Neural crest cell (in vitro differentiated cells): ENCODE results near the gene WNT7A. TPM values are rescaled to one million over a fixed set of nuclear protein-coding genes. Genes with fewer than 3 reads are reported as not detected.

Experiments
- DNase-seq: peaks from one replicate; pipeline ENCODE4 v3.0.0; 2021; ENCODE audit warnings: low read depth, mixed read lengths, low spot score
- H3K27ac Mint-ChIP-seq: one replicate; pipeline ENCODE4 v1.8.0; 2021; ENCODE audit warnings: mild to moderate bottlenecking, mixed read lengths; ENCODE audit not compliant: unreplicated experiment
- H3K27me3 Mint-ChIP-seq: 2 replicates; pipeline ENCODE4 v1.8.0; 2021; ENCODE audit warnings: low read depth, mild to moderate bottlenecking, mixed read lengths
- H3K36me3 Mint-ChIP-seq: 2 replicates; pipeline ENCODE4 v1.8.0; 2021; ENCODE audit warnings: low read depth, mild to moderate bottlenecking, mixed read lengths
- H3K4me1 Mint-ChIP-seq: 2 replicates; pipeline ENCODE4 v1.8.0; 2021; ENCODE audit warnings: mixed read lengths
- H3K4me3 Mint-ChIP-seq: one replicate; pipeline ENCODE4 v1.8.0; 2021; ENCODE audit warnings: mild to moderate bottlenecking, mixed read lengths
- H3K9me3 Mint-ChIP-seq: 2 replicates; pipeline ENCODE4 v1.8.0; 2021; ENCODE audit warnings: mixed read lengths
- CTCF ChIP-seq: fragments of 200-600 bp; sonication (generic); conservative IDR thresholded peaks from 2 replicates; pipeline ENCODE4 v1.5.0; 2021; ENCODE audit warnings: antibody characterized with exemption, mild to moderate bottlenecking
- total RNA-seq: library from RNA; stranded (reverse); gene quantifications from 2 replicates; pipeline ENCODE4 v1.2.1, GENCODE V29; 2021

The WNT7A gene
- total RNA-seq, 1 donor from 2014 or later: 9.8 TPM

- H3K27me3 Mint-ChIP-seq: no peaks in the 10 kb centered on the region
- no peak for TF ChIP-seq CTCF
- H3K9me3 Mint-ChIP-seq: no peaks in the 10 kb centered on the region
- H3K4me3 Mint-ChIP-seq: no peak overlapping the region
- H3K27ac Mint-ChIP-seq: no peak overlapping the region
- H3K4me1 Mint-ChIP-seq: peaks cover 37% of the 10 kb centered on the region
- peaks cover 13% of the 10 kb centered on the region for H3K36me3 Mint-ChIP-seq
- no peak for DNase-seq
Measured at GRCh38 chr3:13822042-13822441, 57.8 kb downstream of the WNT7A start.

GRCh38 chr3:13821126-13821525, 58.7 kb downstream of the WNT7A start:
- DNase-seq: no peak
- Mint-ChIP-seq H3K27me3 (no peaks in the 10 kb centered on the region), H3K36me3 (peaks cover 21% of the 10 kb centered on the region), H3K9me3 (peaks cover 4% of the 10 kb centered on the region), H3K27ac (no peak overlapping the region), H3K4me1 (peaks cover 33% of the 10 kb centered on the region), H3K4me3 (no peak overlapping the region)
- TF ChIP-seq CTCF: no peak

GRCh38 chr3:13818919-13819318, 61.0 kb downstream of the WNT7A start:
- Mint-ChIP-seq H3K36me3 (peaks cover 36% of the 10 kb centered on the region), H3K27ac (no peak overlapping the region), H3K27me3 (no peaks in the 10 kb centered on the region), H3K9me3 (peaks cover 13% of the 10 kb centered on the region), H3K4me1 (peaks cover 11% of the 10 kb centered on the region), H3K4me3 (no peak overlapping the region)
- no peak for DNase-seq
- TF ChIP-seq CTCF: no peak

GRCh38 chr3:13815088-13815683, 64.7 kb downstream of the WNT7A start:
- H3K27ac Mint-ChIP-seq: no peak overlapping the region
- no peaks in the 10 kb centered on the region for H3K27me3 Mint-ChIP-seq
- H3K9me3 Mint-ChIP-seq: peaks cover 17% of the 10 kb centered on the region
- H3K36me3 Mint-ChIP-seq: peaks cover 41% of the 10 kb centered on the region
- no peak overlapping the region for H3K4me3 Mint-ChIP-seq
- peaks cover 3% of the 10 kb centered on the region for H3K4me1 Mint-ChIP-seq
- no peak for DNase-seq
- no peak for TF ChIP-seq CTCF

- H3K4me3 Mint-ChIP-seq: no peak overlapping the region
- H3K36me3 Mint-ChIP-seq: peaks cover 28% of the 10 kb centered on the region
- no peaks in the 10 kb centered on the region for H3K27me3 Mint-ChIP-seq
Measured at GRCh38 chr3:13812034-13812471, 67.8 kb downstream of the WNT7A start.

More at GRCh38 chr3:13812034-13812471, 67.8 kb downstream of the WNT7A start:
- Mint-ChIP-seq H3K9me3 (peaks cover 17% of the 10 kb centered on the region), H3K27ac (no peak overlapping the region), H3K4me1 (no peaks in the 10 kb centered on the region)
- peak; percentile 78 for DNase-seq
- no peak for TF ChIP-seq CTCF
